Hypothalamus (tissue), 51 donors: ENCODE measurements around the gene BBX.

ENCODE experiments used
- DNase-seq, 51 donors: peaks; one replicate each; lab custom pipeline; 2025; lab: John Stamatoyannopoulos, UW

The BBX gene

GRCh38 chr3:107598926-107599771 lies 76.4 kb downstream of the BBX start:
- peak in 28 of 51 donors; percentile 3 to 71 (median 28) for DNase-seq

DNA sequence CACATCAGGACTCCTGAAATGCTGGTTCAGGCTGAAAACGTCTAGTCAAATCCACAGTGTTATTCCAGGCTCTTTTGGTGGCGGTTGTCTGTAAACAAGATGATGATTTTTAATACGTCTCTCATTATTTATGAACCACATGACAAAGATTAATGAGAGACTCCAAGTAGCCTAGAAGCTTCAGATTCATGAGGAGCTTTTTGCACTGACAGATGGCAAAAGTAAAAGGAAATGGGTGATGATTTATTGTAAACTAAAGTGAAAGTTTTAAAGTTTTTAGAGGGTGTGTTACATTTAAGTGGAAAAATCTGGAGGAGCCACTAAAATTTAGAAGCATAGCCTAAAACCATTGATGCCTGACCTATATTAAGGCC lies 77.0 kb downstream of the BBX start:
- DNase-seq, result no peak

- no peak for DNase-seq
Measured at GRCh38 chr3:107600780-107601179, 78.0 kb downstream of the BBX start.

GRCh38 chr3:107604057-107604822 lies 81.5 kb downstream of the BBX start:
- no peak for DNase-seq

- DNase-seq, result no peak
Measured at GRCh38 chr3:107611775-107612469, 89.2 kb downstream of the BBX start.

DNA sequence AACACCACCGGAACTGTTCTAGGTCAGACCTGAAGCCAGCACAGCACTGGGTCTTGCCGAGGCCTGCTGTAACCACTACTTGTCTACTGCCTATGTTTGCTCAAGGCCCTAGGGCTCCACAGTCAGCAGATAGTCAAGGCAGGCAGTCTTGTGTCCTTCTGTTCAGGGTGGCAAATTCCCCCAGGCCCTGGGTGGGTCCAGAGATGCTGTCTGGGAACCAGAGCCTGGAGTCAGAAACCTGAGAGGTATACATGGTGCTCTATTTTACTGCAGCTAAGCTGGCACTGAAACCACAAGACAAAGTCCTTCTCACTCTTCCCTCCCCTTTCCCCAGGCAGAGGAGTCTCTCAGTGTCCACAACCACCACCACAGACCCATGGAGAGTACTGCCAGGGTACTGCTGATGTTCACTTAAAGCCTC lies 89.9 kb downstream of the BBX start:
- no peak for DNase-seq

DNA sequence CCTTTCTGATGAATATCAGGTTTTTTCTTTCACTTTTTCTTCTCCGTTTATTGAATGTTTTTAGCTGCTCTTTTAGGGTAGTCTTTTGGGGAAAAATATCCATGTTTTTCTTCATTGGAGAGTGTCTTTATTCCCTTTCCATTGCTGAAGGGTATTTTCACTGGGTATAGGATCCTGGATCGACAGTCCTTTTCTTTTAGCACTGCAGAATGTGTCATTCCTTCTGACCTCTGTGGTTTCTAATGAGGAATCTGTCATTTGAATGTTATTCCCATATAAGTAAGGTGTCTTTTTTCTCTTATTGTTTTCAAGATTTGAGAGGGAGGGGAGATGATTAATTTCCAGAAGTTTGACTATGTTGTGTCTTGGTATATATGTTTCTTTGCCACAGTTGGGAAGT lies 96.8 kb downstream of the BBX start:
- DNase-seq, result no peak

DNA sequence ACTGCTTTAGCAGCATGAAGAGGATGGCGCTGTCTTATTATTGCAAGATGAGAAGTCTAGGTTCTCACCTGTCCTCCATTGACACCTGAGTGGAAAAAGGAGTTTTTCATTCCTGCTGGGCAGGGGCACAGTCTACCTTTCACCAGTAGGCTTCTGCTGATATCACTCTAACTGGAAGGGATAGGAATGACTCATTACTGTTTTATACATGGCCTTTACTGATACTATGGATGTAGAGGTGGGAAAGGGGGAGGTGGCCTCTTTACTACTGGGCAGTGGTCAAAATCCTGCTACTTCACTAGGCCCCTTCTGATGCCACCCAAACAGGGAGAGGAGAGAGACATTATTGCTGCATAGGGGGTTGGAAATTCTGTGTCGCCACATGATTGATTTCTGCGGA lies 97.8 kb downstream of the BBX start:
- no peak for DNase-seq

DNA sequence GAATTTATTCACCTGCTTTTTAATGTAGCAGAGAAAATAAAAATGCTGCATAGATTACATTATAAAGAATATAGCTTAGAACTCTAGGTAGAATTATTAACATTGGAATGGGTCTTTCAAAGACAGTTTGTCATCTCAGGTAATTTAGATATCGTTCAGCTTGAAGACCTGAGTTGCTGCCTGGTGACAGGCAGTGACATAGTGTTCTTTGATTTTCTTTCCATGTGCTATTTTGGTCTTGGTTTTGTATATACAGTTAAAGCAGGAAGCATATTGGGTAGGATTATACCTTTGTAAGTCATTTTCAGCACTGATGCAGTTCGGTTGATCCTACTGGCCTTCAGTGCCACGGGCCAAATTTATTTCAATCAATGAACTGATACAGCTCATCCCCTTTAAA lies 98.7 kb downstream of the BBX start:
- DNase-seq, result no peak

- no peak for DNase-seq
Measured at GRCh38 chr3:107627962-107628542, 105.3 kb downstream of the BBX start.

DNA sequence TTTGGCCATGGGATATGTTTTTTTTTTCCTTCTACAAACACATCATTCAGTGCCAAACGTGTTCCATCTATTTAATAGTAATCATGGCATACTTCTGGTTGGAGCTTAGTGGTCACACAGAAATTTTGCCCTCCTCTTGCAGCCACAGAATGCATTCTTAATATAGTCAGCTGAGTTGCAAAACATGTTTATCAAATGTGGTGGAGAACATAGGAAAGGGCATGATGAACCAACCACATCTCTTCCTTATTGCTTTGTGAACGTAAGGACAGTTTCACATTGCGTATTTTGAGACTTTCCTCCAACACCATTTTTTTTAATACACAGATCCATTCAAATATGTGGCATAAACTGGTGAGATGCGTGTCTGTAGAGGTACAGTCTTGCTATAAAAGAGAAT lies 106.8 kb downstream of the BBX start:
- DNase-seq, result no peak

DNA sequence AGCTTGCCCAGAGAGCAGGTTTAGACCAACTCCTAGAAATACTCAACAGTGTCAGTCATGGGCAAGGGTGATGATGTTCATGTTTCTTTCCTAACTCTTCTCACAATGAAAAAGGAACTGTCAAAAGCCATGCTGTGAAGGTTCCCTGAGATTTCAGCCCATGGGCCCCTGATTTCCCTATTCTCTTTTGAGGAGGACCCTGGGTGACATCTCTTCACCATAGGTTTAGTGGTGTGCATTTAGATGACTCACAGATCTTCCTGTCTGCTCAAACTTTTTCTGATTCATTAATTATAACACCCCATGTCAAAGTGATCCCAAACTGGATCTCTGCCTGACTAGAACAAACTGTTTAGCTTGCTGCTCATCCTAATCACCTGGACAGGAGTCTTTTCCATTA lies 108.0 kb downstream of the BBX start:
- DNase-seq, result no peak

GRCh38 chr3:107632576-107632975 lies 109.8 kb downstream of the BBX start:
- no peak for DNase-seq

DNA sequence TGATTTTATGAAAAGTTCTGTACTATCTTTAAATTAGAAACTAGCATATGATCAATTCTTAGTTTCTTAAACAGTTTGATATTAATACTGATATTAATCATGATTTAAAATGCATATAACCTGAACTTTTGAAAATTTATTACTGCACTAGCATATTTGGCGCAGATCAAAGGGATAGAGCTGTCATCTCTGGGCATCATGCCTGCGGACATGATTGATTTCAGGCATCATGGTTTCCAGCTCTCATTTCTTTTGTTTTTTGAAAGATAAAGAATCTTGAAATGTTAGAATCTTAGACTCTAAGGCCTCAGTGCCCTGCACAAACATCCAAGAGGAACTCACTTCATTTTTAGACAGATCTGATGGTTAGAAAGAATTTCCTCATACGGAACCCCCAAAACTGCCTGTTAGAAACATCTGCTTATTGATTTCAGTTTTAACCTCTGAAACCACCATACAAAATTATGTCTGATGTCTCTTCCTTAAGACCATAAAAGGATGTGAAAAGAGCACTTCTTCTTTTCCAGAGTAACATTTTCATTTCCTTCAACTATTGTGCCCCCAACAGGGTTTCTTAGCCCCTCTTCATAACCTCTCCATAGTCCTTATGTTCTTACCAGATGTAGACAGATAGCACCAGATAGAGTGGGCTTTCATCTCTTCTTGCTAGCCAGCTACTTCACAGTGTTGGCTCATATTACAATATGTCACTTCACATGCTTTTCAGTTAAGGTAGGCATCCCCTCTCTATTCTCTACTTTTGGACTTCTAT lies 110.8 kb downstream of the BBX start:
- DNase-seq, result no peak

DNA sequence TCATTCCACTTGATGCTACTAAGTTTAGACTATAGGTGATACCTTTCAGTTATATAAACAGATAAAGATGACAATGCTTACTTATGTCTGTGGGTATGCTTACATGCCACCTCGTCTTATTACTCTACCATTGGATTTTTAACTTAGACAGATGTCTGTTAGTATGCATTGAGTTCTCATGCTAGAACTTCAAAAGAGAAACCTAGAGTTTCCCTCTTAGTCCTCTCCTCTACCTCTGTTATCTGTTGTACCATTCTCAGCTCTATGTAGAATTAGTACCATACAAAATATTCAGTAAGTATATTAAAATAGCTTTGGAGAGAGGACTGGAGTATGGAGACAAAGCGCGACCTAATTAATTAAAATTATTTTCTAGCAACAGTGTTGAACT lies 111.3 kb downstream of the BBX start:
- DNase-seq, result no peak

DNA sequence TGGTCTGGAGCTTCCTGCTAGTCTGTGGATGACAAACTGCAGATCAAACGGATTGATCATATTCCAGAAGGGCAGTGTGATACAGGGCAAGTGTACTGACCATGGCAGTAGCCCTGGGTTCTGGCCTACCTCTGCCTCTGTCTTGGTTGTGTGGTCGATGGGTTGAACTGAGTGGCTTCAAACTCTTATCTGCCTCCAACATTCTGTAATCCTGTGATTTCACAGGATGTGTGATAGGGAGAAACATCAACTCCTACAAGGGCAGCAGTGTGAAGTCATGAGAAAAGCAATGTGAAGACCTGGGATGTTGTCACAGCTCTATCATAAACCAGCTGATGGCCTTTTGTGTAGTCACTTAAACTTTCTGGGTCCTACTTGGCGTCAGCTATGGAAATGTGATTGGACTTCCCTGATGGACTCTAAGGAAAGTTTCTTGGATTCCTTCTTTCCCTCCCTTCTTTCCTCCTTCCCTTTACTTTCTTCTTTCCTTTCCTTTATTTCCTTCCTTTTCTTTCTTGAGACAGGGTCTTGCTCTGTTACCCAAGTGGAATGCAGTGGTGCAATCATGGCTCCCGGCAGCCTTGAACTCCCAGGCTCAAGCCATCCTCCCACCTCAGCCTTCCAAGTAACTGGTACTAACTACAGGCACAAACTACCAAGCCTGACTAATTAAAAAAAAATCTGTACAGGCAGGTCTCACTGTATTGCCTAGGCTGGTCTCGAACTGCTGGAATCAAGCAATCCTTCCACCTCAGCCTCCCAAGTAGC lies 114.8 kb downstream of the BBX start:
- DNase-seq, result no peak

DNA sequence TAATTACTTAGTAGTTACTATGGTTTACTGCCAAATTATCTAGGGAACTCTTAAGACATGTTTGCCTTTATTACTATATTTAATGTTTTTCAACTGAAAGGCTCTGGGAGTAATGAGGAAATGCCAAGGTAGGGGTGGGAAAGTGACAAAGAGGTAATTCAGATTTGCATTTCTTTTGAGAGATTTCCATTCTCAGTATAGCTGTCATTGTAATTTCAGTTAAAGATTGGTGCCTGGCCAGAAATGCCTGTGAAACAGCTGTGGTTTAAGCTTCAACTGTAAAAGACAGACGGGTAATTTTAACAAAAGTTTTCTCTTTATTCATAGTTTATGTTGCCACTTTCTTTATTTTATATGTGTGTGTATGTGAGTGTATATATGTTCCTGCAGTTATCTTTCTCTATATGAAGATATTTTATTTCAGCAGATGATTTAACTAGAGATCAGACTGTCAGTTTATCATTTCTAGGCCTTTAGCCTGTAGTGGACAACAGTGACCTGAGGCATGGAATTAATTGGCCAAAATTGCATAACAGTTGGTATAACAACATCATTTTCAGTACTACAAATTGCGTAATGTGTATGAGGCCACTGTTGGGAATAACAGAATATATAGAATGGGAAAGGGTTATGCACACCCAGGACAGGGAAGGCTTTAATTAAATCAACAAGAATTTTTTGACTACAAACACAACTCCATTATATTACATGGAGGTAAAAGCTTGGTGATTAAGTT lies 119.0 kb downstream of the BBX start:
- no peak for DNase-seq

GRCh38 chr3:107643038-107643883 lies 120.5 kb downstream of the BBX start:
- DNase-seq, result no peak
